Right lobe of liver (tissue), 4 donors: Measurements from ENCODE around the gene RPL35A.

Source experiments
- CTCF ChIP-seq, 4 donors: fragments of 200-600 bp in 3 of 4; fragments of 450-650 bp in 1 of 4; IDR thresholded peaks; one replicate each; pipeline versions ENCODE4 v1.5.1 to v1.8.0; 2016 to 2022; ENCODE audit warnings: antibody characterized with exemption in 4 of 4, mild to moderate bottlenecking in 2 of 4
- POLR2A ChIP-seq: fragments of 450-650 bp; IDR thresholded peaks from one replicate; pipeline ENCODE4 v1.6.1; 2017; ENCODE audit warnings: antibody characterized with exemption, mild to moderate bottlenecking
- donor health status: DM: no; HTN: no; CAD: no.
- donor health status: DM: no; HTN: no; CAD: no.
- donor health status: DM: no; HTN: yes; CAD: no.

GRCh38 chr3:197908957-197909701 lies 40.9 kb upstream of the RPL35A start:
- TF ChIP-seq CTCF (IDR thresholded peaks at IDR 0.05) (no peak), POLR2A (no peak)
